Thyroid gland (tissue), 4 donors: ENCODE results near the gene HPS5. TPM values are rescaled to one million over a fixed set of nuclear protein-coding genes. Genes with fewer than 3 reads are reported as not detected.

Experiments used
- DNase-seq, 2 donors: peaks; one replicate each; pipeline ENCODE4 v3.0.0-alpha.2; 2019
- H3K27ac ChIP-seq, 3 donors: fragments of 200-600 bp; sonication (generic); 1 replicate in 2 of 3; 2 replicates in 1 of 3; pipeline ENCODE4 v1.5.1; 2016 to 2019; ENCODE audit warnings: mild to moderate bottlenecking in 1 of 3, moderate library complexity in 1 of 3
- H3K27me3 ChIP-seq: fragments of 200-600 bp; sonication (generic); one replicate; pipeline ENCODE4 v1.5.1; 2019
- H3K36me3 ChIP-seq, 2 donors: fragments of 200-600 bp; sonication (generic); one replicate each; pipeline ENCODE4 v1.5.1; 2016 to 2019
- H3K4me1 ChIP-seq, 2 donors: fragments of 200-600 bp; sonication (generic); one replicate each; pipeline ENCODE4 v1.5.1; 2017 to 2019
- H3K4me3 ChIP-seq, 3 donors: fragments of 200-600 bp; sonication (generic); replicated peaks in 1 of 3; 1 replicate in 2 of 3; 2 replicates in 1 of 3; pipeline ENCODE4 v1.5.1; 2016; ENCODE audit warnings: mild to moderate bottlenecking in 1 of 3
- H3K9me3 ChIP-seq: fragments of 200-600 bp; sonication (generic); one replicate; pipeline ENCODE4 v1.5.1; 2017
- CTCF ChIP-seq, 6 experiments: fragments of 200-600 bp in 3 of 6; fragments of 450-650 bp in 3 of 6; sonication (generic) in 3 of 6; IDR thresholded peaks; one replicate each; pipeline ENCODE4 v1.5.1; 2016 to 2019; ENCODE audit warnings: antibody characterized with exemption in 6 of 6, mild to moderate bottlenecking in 2 of 6, inconsistent platforms in 1 of 6, moderate library complexity in 1 of 6
- POLR2A ChIP-seq, 2 donors: fragments of 450-650 bp; IDR thresholded peaks; one replicate each; pipeline ENCODE4 v1.6.1; 2017; ENCODE audit warnings: antibody characterized with exemption in 2 of 2, mild to moderate bottlenecking in 2 of 2, moderate library complexity in 1 of 2
- WGBS, 2 donors: methylation state at CpG; one replicate each; pipeline ENCODE4 v1.1.5; 2017; 5-methylcytosine and 5-hydroxymethylcytosine counted together
- intact Hi-C: fragments of 100-400 bp; cut with DNase I; formaldehyde crosslinking; loops from one replicate; pipeline ENCODE4 v1.15.1; 2023
- small RNA-seq: library from RNA; depleted of rRNA; stranded (forward); fragments of <200 nt; gene quantifications from one replicate; pipeline ENCODE3, GENCODE V24; 2016
- total RNA-seq, 4 donors: library from RNA; depleted of rRNA; stranded (reverse); fragments of >200 nt; gene quantifications; one replicate each; pipeline ENCODE4 v1.2.3, GENCODE V29; 2016

Gene HPS5
- total RNA-seq, 4 donors from 2014 or later = 21.0 to 26.7 (median 24.2) TPM

- no peak for DNase-seq
- Histone ChIP-seq H3K9me3 (no peaks in the 10 kb centered on the region), H3K27me3 (no peaks in the 10 kb centered on the region), H3K4me1 (no peaks in the 10 kb centered on the region), H3K27ac (no peak overlapping the region), H3K4me3 (no peak overlapping the region), H3K36me3 (no peaks in the 10 kb centered on the region)
- TF ChIP-seq CTCF (IDR thresholded peaks at IDR 0.05) (no peak), POLR2A (IDR thresholded peaks at IDR 0.05) (no peak)
- WGBS, 2 donors = 54 to 56% methylated on average over 8 of the region's 8 CpGs
- intact Hi-C loops = no loop called here
Observed at GRCh38 chr11:18235394-18236334, 86.3 kb downstream of the HPS5 start.

GRCh38 chr11:18233912-18234311, 88.0 kb downstream of the HPS5 start:
- no peaks in the 10 kb centered on the region for H3K27me3 ChIP-seq
- no peaks in the 10 kb centered on the region for H3K36me3 ChIP-seq
- no peak overlapping the region for H3K27ac ChIP-seq
- H3K4me1 ChIP-seq = no peaks in the 10 kb centered on the region
- H3K4me3 ChIP-seq = no peak overlapping the region
- no peaks in the 10 kb centered on the region for H3K9me3 ChIP-seq
- no peak for DNase-seq
- TF ChIP-seq CTCF (IDR thresholded peaks at IDR 0.05) = no peak
- no peak for TF ChIP-seq POLR2A (IDR thresholded peaks at IDR 0.05)
- intact Hi-C loops = no loop called here
- WGBS, 2 donors = 93 to 96% methylated on average over 4 of the region's 4 CpGs

GRCh38 chr11:18230859-18231258, 91.1 kb downstream of the HPS5 start:
- no peaks in the 10 kb centered on the region for H3K4me1 ChIP-seq
- H3K4me3 ChIP-seq = no peak overlapping the region
- no peaks in the 10 kb centered on the region for H3K27me3 ChIP-seq
- 91% methylated on average over 2 of the region's 2 CpGs for WGBS, 2 donors
- H3K9me3 ChIP-seq = no peaks in the 10 kb centered on the region
- no peaks in the 10 kb centered on the region for H3K36me3 ChIP-seq
- no peak overlapping the region for H3K27ac ChIP-seq
- DNase-seq = no peak
- intact Hi-C loops = no loop called here
- no peak for TF ChIP-seq POLR2A (IDR thresholded peaks at IDR 0.05)

- TF ChIP-seq CTCF (IDR thresholded peaks at IDR 0.05) = no peak
- no peak for TF ChIP-seq POLR2A (IDR thresholded peaks at IDR 0.05)
- Histone ChIP-seq H3K27me3 (no peaks in the 10 kb centered on the region), H3K4me1 (no peaks in the 10 kb centered on the region), H3K9me3 (no peaks in the 10 kb centered on the region), H3K4me3 (no peak overlapping the region), H3K27ac (no peak overlapping the region), H3K36me3 (no peaks in the 10 kb centered on the region)
- WGBS, 2 donors = 80 to 90% methylated on average over 2 to 3 of the region's 3 CpGs
- intact Hi-C loops = no loop called here
- DNase-seq = no peak
Observed at GRCh38 chr11:18229501-18229900, 92.4 kb downstream of the HPS5 start.

Small RNA genes lying within 50 kb of the gene (small RNA-seq; reads per million reads assigned to genes)
- gene RNA5SP333 (not detected), gene RNA5SP334 (not detected)

Other genes with a start within 250 kb of the HPS5 start
- gene SAAL1, start 216.1 kb downstream of the HPS5 start, total RNA-seq = 10 to 100 TPM in 3 of 4 donors, 1 to 10 TPM in 1; 8.1 to 14.3 (median 12.4) TPM
- gene MRGPRX3, start 189.6 kb downstream of the HPS5 start, total RNA-seq = not detected
- gene MRGPRX4, start 149.3 kb downstream of the HPS5 start, total RNA-seq = not detected
- not detected for gene SAA4, start 85.3 kb downstream of the HPS5 start, total RNA-seq
- gene SAA2, start 73.5 kb downstream of the HPS5 start, total RNA-seq = 1 to 10 TPM in 1 of 4 donors, not detected in 3; 6.6 TPM
- 10 to 100 TPM in 1 of 4 donors, 1 to 10 TPM in 1, not detected in 2; 2.9 to 25.7 TPM for gene SAA1, start 55.9 kb downstream of the HPS5 start, total RNA-seq
- 10 to 100 TPM; 61.9 to 81.4 (median 72.4) TPM for gene GTF2H1, start 427 bp upstream of the HPS5 start, total RNA-seq
- 100 to 1,000 TPM; 268 to 456 (median 345) TPM for gene LDHA, start 72.4 kb upstream of the HPS5 start, total RNA-seq
- under 1 TPM in 1 of 4 donors, not detected in 3; 0.40 TPM for gene LDHC, start 90.2 kb upstream of the HPS5 start, total RNA-seq
- not detected for gene LDHAL6A, start 133.7 kb upstream of the HPS5 start, total RNA-seq
- gene TSG101, start 204.8 kb upstream of the HPS5 start, total RNA-seq = 100 to 1,000 TPM in 2 of 4 donors, 10 to 100 TPM in 2; 71.5 to 147 (median 99.3) TPM